Activated CD4-positive, alpha-beta T cell treated with anti-CD3 and anti-CD28 coated beads, Interleukin-10, Interleukin-2, amounts not matched to agents 100 ng/mL and 50 ng/mL, durations not matched to agents 16 hours and 8 hours (primary cell): ENCODE measurements around the gene PRAMEF5.
"Not testable (repeated sequence)": the region's sequence is repeated elsewhere in the genome, so short reads cannot be mapped to it uniquely, and the experiment has no call there.

Source experiments
- DNase-seq: peaks from one replicate; pipeline ENCODE4 v3.0.0-alpha.2; 2020

Gene PRAMEF5

GRCh38 chr1:13279617-13280016, 25.6 kb downstream of the PRAMEF5 start:
- DNase-seq = not testable (repeated sequence)

GRCh38 chr1:13285037-13285436, 31.0 kb downstream of the PRAMEF5 start, which contains the start of gene PRAMEF8:
TSS of gene PRAMEF8 (minus strand) at chr1:13285137. CDS start at chr1:13284091, 1,046 bp downstream.
- not testable (repeated sequence) for DNase-seq

GRCh38 chr1:13289030-13289429, 35.0 kb downstream of the PRAMEF5 start:
- DNase-seq = not testable (repeated sequence)

GRCh38 chr1:13297216-13297931, 43.4 kb downstream of the PRAMEF5 start:
- not testable (repeated sequence) for DNase-seq

GRCh38 chr1:13298699-13299098, 44.7 kb downstream of the PRAMEF5 start:
- DNase-seq = not testable (repeated sequence)

- not testable (repeated sequence) for DNase-seq
These were observed 48.2 kb downstream of the PRAMEF5 start for GRCh38 chr1:13302197-13302596.

- DNase-seq = not testable (repeated sequence)
These were observed 49.2 kb downstream of the PRAMEF5 start, which contains the start of gene PRAMEF33 for GRCh38 chr1:13303239-13303638. TSS of gene PRAMEF33 (plus strand) at chr1:13303539. CDS start at chr1:13305955, 2,416 bp downstream.
